NOMO-1 (cell line): ENCODE measurements around the gene DNAJC5.
"Not testable (repeated sequence)": the region's sequence is repeated elsewhere in the genome, so short reads cannot be mapped to it uniquely, and the experiment has no call there.

ENCODE experiments used
- DNase-seq, 2 experiments: peaks; one replicate each; lab custom pipeline; 2025; ENCODE audit not compliant: unreplicated experiment in 2 of 2; lab: John Stamatoyannopoulos, UW

The DNAJC5 gene

DNA sequence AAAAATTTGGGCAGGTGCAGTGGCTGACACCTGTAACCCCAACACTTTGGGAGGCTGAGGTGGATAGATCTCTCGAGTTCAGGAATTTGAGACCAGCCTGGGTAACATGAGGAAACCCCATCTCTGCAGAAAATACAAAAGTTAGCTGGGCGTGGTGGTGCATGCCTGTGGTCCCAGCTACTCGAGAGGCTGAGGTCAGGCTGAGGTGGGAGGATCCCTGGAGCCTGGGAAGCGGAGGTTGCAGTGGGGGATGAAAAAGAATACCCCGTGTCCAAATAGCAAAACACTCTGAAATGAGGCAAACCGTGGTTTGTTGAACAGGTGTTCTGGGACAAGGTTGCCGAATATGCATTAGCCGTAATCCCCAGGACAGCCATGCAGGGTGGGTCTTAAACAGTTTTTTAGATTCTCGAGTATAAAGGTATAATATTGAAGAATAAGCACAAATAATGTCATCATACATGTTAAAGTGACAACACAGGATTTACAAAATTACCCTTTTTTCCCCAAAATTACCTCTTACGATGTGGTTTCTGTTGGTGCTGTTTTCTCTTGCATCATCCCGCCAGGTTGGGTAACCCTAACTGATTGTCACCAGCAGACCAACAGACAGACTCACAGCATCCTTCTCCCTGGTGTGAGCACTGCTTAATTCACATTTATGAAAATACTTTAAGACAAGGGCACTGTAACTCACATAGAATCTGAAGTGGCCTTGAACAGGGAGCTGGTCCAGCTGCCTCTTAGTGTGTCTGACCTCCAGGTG lies 9.1 kb downstream of the DNAJC5 start:
- peak; percentile 76 to 93 for DNase-seq

- peak; percentile 15 to 26 for DNase-seq
Measured at GRCh38 chr20:63908008-63908682, 13.2 kb downstream of the DNAJC5 start.

DNA sequence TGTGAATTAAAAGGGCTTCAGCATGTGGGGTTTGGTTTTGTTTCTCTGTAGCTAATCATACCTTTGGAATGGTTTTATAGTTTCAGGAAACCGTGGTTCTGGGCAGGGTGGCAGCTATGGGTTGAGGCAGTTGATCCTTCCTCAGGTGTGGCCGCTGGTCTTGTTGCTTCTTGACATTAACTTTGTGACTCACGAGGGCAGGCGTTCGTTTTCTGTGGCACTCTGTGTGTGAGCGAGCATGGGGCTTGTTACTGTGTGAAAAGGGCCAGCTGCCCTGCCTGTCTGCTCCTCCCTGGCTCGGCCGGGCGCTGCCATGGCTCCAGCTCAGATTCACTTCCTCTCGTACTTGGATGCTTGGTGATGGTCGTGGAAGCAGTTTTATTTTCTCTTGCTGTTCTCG lies 16.2 kb downstream of the DNAJC5 start:
- DNase-seq: peak; percentile 72 to 74

- no peak for DNase-seq
Measured at GRCh38 chr20:63913768-63914167, 18.8 kb downstream of the DNAJC5 start.

- no peak for DNase-seq
Measured at GRCh38 chr20:63915471-63915870, 20.5 kb downstream of the DNAJC5 start.

DNA sequence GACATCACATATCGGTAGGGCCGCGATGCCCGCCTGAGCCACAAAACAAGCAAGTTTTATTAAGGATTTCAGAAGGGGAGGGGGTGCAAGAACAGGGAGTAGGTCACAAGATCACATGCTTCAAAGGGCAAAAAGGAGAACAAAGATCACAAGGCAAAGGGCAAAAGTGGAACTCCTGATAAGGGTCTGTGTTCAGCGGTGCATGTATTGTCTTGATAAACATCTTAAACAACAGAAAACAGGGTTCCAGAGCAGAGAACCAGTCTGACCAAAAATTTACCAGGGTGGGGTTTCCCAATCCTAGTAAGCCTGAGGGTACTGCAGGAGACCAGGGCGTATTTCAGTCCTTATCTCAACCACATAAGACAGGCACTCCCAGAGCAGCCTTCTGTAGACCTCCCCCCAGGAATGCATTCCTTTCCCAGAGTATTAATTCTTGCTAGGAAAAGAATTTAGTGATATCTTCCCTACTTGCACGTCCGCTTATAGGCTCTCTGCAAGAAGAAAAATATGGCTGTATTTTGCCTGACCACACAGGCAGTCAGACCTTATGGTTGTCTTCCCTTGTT lies 21.5 kb downstream of the DNAJC5 start:
- not testable (repeated sequence) for DNase-seq

GRCh38 chr20:63917811-63918210 lies 22.9 kb downstream of the DNAJC5 start:
- no peak for DNase-seq

DNA sequence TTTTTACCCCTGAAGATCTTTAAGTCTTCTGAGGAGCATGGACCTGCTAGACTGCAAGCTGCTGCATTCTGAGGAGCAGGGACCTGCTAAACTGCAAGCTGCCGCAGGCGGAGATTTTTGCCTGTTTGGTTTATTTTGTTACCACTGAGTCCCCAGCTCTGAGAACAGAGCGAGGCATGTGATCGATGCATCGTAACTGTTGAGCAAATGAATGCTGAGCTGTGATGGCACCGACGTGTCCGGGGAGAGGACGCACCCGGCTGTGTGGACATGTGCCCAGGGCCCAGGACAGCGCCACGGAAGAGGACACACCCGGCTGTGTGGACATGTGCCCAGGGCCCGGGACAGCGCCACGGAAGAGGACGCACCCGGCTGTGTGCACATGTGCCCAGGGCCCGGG lies 24.2 kb downstream of the DNAJC5 start:
- DNase-seq: no peak

GRCh38 chr20:63920226-63920625 lies 25.3 kb downstream of the DNAJC5 start:
- no peak for DNase-seq

GRCh38 chr20:63923651-63924050 lies 28.7 kb downstream of the DNAJC5 start:
- no peak for DNase-seq

DNA sequence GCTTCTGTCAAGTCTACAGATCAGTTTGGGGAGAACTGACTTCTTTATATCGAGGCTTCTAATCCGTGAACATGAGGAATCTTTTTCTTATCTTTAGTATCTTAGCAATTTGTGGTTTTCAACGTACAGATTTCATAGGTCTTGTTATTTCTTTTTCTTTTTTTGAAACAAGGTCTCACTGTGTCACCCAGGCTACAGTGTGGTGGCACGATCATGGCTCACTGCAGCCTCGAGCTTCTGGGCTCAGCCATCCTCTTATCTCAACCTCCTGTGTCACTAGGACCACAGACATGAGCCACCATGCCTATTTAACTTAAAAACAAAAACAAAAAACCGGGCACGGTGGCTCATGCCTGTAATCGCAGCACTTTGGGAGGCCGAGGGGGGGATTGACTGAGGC lies 29.3 kb downstream of the DNAJC5 start:
- DNase-seq: no peak

DNA sequence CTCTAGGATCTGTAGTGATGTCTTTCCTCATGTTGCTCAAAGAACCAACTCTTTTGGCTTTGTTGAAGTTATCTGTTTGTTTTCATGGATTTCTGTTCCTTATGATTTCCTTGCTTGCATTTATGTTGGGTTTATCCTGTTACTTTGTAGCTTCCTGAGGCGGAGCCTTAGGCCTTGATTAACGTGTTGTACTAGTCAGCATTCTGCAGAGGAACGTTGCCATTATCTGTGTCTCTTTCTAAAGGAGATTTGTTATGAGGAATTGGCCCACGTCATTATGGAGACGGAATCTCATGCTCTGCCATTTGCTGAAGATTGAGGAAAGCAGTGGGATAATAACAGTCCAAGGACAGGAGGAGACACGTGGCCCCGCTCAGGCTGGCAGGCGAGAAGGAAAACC lies 31.4 kb downstream of the DNAJC5 start:
- DNase-seq: no peak

DNA sequence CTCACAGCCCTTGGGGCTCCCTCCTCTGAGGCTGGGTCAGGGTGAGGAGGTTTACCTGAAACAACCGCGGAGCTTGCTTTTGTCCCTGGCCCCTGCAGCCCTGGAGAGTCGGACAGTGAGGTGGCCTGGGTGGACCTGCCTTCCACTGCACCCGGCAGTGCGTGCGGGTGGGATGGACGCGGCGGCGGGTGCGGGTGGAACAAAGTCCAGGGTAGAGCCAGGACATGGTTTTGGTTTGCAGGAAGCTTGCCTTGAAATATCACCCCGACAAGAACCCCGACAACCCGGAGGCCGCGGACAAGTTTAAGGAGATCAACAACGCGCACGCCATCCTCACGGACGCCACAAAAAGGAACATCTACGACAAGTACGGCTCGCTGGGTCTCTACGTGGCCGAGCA lies 34.1 kb downstream of the DNAJC5 start:
- DNase-seq: no peak

GRCh38 chr20:63929473-63929883 lies 34.6 kb downstream of the DNAJC5 start:
- not testable (repeated sequence) for DNase-seq

GRCh38 chr20:63930971-63931553 lies 36.1 kb downstream of the DNAJC5 start:
- no peak for DNase-seq

GRCh38 chr20:63931735-63932134 lies 36.8 kb downstream of the DNAJC5 start:
- DNase-seq: no peak

DNA sequence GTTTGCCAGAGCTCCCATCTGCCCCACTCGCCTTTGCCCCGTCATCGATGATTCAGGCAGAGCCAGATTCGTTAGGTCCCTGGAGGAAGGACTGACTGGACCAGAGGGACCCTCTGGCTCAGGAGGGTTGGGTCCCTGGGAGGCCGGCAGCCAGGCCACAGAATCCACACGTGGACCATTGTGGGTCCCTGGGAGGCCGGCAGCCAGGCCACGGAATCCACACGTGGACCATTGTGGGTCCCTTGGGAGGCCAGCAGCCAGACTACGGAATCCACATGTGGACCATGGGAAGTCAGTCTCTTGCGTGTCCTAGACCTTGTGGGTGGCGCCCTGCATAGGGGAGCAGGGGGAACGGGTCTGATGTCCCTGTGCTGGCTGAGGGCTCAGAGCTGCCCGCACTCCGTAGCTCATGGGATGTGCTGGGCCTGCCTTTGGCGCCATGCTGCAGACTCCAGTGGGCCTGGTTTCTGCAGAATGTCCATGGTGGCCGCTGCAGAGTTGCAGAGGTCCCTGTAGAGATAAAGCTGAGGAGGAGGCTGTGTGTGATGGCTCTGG lies 37.8 kb downstream of the DNAJC5 start:
- no peak for DNase-seq

DNA sequence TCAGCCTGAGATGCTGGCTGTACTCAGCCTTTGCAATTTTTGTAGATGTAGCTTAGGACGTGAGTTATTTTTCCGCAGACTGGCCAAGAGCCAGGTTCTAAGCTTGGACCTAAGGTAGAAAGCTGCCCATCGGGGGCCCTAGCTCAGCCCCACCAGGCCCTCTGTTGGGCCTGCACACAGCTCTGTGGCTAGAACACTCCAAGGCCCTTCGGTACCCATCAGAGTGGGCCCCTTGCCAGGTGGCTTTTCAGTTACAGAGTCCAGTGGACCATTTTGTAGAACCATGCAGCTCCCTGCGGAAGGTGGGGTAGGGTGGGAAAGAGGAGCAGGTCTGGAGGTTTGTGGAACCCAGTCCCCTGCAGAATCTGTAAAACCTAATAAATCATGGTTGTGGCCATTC lies 38.7 kb downstream of the DNAJC5 start:
- DNase-seq: no peak

DNA sequence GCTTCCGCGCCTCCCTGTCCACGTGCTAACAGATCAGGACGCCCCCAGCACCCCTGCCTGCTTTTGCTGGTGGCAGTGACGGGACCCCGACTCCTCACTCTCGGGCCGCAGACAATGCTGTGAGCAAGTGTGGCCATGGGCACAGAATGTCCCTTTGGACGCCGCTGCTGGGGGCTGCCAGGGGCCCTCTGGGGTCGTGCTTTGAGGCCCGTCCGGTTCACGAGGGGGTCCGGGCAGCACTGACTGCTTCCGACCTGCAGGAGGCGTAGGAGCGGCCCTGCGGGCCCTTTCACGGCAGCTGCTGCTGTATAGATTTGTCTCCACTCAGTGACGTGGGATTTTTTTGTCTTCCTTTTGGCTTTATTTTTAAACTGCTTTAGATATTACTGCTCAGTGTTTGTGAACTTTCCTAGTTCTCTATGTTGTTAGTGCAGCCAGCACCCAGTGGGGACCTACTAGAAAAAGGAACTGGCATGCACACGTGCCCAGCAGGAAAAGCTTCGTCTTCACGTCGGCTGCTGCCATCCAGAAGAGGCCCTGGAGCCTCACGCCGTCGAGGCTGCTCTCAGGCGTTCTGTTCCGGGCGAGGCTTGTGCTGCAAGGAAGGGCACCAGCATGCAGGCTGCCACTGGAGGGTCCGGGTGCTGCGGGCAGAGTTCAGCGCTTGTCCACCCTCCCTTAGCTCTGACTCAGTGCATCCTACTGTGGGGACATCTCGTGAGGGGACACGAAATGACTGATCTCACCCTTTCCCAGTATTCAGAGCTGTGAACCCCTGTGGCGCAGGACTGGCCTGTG lies 39.5 kb downstream of the DNAJC5 start:
- DNase-seq: no peak

- DNase-seq: no peak
Measured at GRCh38 chr20:63935447-63935846, 40.5 kb downstream of the DNAJC5 start.

DNA sequence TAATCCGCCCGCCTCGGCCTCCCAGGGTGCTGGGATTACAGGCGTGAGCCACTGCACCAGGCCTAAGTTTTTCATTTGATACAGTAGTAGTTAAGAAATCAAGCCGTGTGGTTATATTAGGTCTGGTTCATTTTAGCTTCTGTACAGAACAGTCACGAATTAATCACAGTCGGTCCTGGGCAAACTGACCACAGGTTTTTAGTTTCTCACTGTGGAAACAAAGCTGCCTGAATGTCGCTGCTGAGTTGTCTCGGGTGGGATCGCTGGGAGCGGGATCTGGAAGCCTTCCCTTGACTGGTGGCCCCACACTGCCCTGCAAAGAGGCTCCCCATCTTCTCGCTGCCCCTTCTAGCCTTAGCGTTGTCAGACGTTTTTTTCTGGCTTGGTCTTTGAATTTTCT lies 42.7 kb downstream of the DNAJC5 start:
- no peak for DNase-seq
